GM19328 (cell line): Measurements from ENCODE around the gene TTC16.

Experiments used
- ATAC-seq: cut with Tn5 transposase; IDR thresholded peaks from one replicate; pipeline ENCODE4 v1.9.1; 2021; ENCODE audit warnings: mild to moderate bottlenecking, moderate library complexity; ENCODE audit not compliant: unreplicated experiment

The TTC16 gene

GRCh38 chr9:127763918-127764384 is 48.1 kb downstream of the TTC16 start:
- ATAC-seq: no peak

GRCh38 chr9:127765418-127765817 is 49.5 kb downstream of the TTC16 start:
- ATAC-seq: no peak

GRCh38 chr9:127767410-127767809 is 51.5 kb downstream of the TTC16 start:
- ATAC-seq: no peak

GRCh38 chr9:127767909-127768331 is 52.0 kb downstream of the TTC16 start:
- ATAC-seq: no peak

- no peak for ATAC-seq
These were observed 52.8 kb downstream of the TTC16 start for GRCh38 chr9:127768698-127769097.

- ATAC-seq: no peak
These were observed 53.2 kb downstream of the TTC16 start for GRCh38 chr9:127769101-127769500.

- no peak for ATAC-seq
These were observed 54.2 kb downstream of the TTC16 start for GRCh38 chr9:127769929-127770582.

- ATAC-seq: no peak
These were observed 54.7 kb downstream of the TTC16 start for GRCh38 chr9:127770583-127770904.

- ATAC-seq: peak; percentile 83
These were observed 55.2 kb downstream of the TTC16 start for GRCh38 chr9:127770905-127771569.

GRCh38 chr9:127771570-127772189 is 55.8 kb downstream of the TTC16 start:
- ATAC-seq: no peak

- ATAC-seq: no peak
These were observed 56.7 kb downstream of the TTC16 start for GRCh38 chr9:127772603-127773002.

- ATAC-seq: no peak
These were observed 57.4 kb downstream of the TTC16 start for GRCh38 chr9:127773272-127773671.

- ATAC-seq: no peak
These were observed 58.1 kb downstream of the TTC16 start for GRCh38 chr9:127773981-127774380.

GRCh38 chr9:127776195-127776923 is 60.5 kb downstream of the TTC16 start:
- ATAC-seq: no peak

GRCh38 chr9:127776924-127777289 is 61.0 kb downstream of the TTC16 start:
- ATAC-seq: no peak

GRCh38 chr9:127777368-127777980 is 61.6 kb downstream of the TTC16 start:
- no peak for ATAC-seq

GRCh38 chr9:127778280-127779135 is 62.6 kb downstream of the TTC16 start, which contains the start of gene SH2D3C:
Gene SH2D3C, minus strand, starts transcription at chr9:127778666. Its CDS starts 39 bp downstream, at chr9:127778627.
- ATAC-seq: peak; percentile 39

- no peak for ATAC-seq
These were observed 63.5 kb downstream of the TTC16 start for GRCh38 chr9:127779136-127779981.
